B cell (primary cell): ENCODE measurements around the gene DDRGK1. TPM values are rescaled to one million over a fixed set of nuclear protein-coding genes. Genes with fewer than 3 reads are reported as not detected.

Experiments used
- ATAC-seq: fragments of 200-7000 bp; cut with Tn5 transposase; one replicate; pipeline ENCODE4 v1.10.0; 2021; ENCODE audit warnings: low read depth, mild to moderate bottlenecking, moderate number of reproducible peaks, moderate library complexity
- CTCF ChIA-PET: fragments of 350-600 bp; sonication (Branson Sonifier 250); formaldehyde crosslinking; loops from one replicate; lab custom pipeline; 2021; ENCODE audit warnings: antibody characterized with exemption, inconsistent platforms; lab: Charles Lee
- POLR2A ChIA-PET: fragments of 350-600 bp; sonication (Branson Sonifier 250); formaldehyde crosslinking; loops from one replicate; lab custom pipeline; 2021; ENCODE audit warnings: antibody characterized with exemption; lab: Charles Lee
- DNase-seq: peaks from one replicate; pipeline ENCODE4 v3.0.0; 2013
- H2AFZ ChIP-seq: 2 replicates; pipeline ENCODE4 v1.6.1; 2012; ENCODE audit warnings: mild to moderate bottlenecking, low read depth, low read length; ENCODE audit not compliant: insufficient read depth, poor library complexity, severe bottlenecking
- H3K27ac ChIP-seq, 2 donors: 1 replicate in 1 of 2; 2 replicates in 1 of 2; pipeline ENCODE4 v1.5.1; 2012 to 2013; ENCODE audit warnings: low read length in 2 of 2, mild to moderate bottlenecking in 2 of 2, moderate library complexity in 1 of 2
- H3K27me3 ChIP-seq, 4 experiments: fragments of 200-600 bp in 1 of 4; sonication (generic) in 1 of 4; replicated peaks in 1 of 4; 1 replicate in 2 of 4; 2 replicates in 2 of 4; pipeline versions ENCODE4 v1.6.1 to v1.7.0; 2013 to 2016; ENCODE audit warnings: low read length in 3 of 4, mild to moderate bottlenecking in 2 of 4, mixed read lengths in 1 of 4, moderate library complexity in 1 of 4; ENCODE audit not compliant: insufficient read depth in 4 of 4, control insufficient read depth in 3 of 4; ENCODE audit errors: control extremely low read depth in 1 of 4
- H3K36me3 ChIP-seq, 2 experiments: replicated peaks in 1 of 2; 1 replicate in 1 of 2; 2 replicates in 1 of 2; pipeline versions ENCODE4 v1.6.1 to v1.7.1; 2013; ENCODE audit warnings: low read length in 1 of 2; ENCODE audit not compliant: insufficient read depth in 2 of 2, control insufficient read depth in 1 of 2; ENCODE audit errors: control extremely low read depth in 1 of 2, extremely low read depth in 1 of 2
- H3K4me1 ChIP-seq, 2 donors: fragments of 200-600 bp in 1 of 2; sonication (generic) in 1 of 2; 1 replicate in 1 of 2; 2 replicates in 1 of 2; pipeline versions ENCODE4 v1.5.1 to v1.6.1; 2013 to 2017; ENCODE audit warnings: low read length in 2 of 2; ENCODE audit not compliant: control insufficient read depth in 2 of 2, insufficient read depth in 2 of 2
- H3K4me2 ChIP-seq: replicated peaks from 2 replicates; pipeline ENCODE3; 2012; ENCODE audit warnings: mild to moderate bottlenecking, low read depth, low read length; ENCODE audit not compliant: poor library complexity, severe bottlenecking
- H3K4me3 ChIP-seq, 5 experiments: fragments of 200-600 bp in 1 of 5; sonication (generic) in 1 of 5; 1 replicate in 3 of 5; 2 replicates in 2 of 5; pipeline versions ENCODE4 v1.5.1 to v1.7.0; 2011 to 2016; ENCODE audit warnings: low read length in 4 of 5, mild to moderate bottlenecking in 4 of 5, low read depth in 2 of 5, control low read depth in 1 of 5, moderate library complexity in 1 of 5; ENCODE audit not compliant: insufficient read depth in 1 of 5; ENCODE audit errors: control extremely low read depth in 1 of 5, extremely low read depth in 1 of 5
- H3K79me2 ChIP-seq: fragments of 200-600 bp; sonication (generic); one replicate; pipeline ENCODE4 v1.6.0; 2016; ENCODE audit warnings: low read length; ENCODE audit not compliant: control insufficient read depth, insufficient read depth
- H3K9ac ChIP-seq: fragments of 200-600 bp; sonication (generic); 2 replicates; pipeline ENCODE4 v1.6.1; 2017; ENCODE audit warnings: mild to moderate bottlenecking, low read length, moderate library complexity
- H3K9me3 ChIP-seq, 3 donors: one replicate each; pipeline versions ENCODE4 v1.6.1 to v1.7.1; 2013; ENCODE audit warnings: low read length in 2 of 3; ENCODE audit not compliant: control insufficient read depth in 2 of 3, insufficient read depth in 1 of 3; ENCODE audit errors: control extremely low read depth in 1 of 3
- H4K20me1 ChIP-seq: 2 replicates; pipeline ENCODE4 v1.6.0; 2012; ENCODE audit warnings: mild to moderate bottlenecking, low read length; ENCODE audit not compliant: insufficient read depth, control insufficient read depth, poor library complexity, severe bottlenecking
- H3K27ac Mint-ChIP-seq: one replicate; pipeline ENCODE4 v1.8.0; 2021; ENCODE audit warnings: mixed read lengths
- H3K27me3 Mint-ChIP-seq: one replicate; pipeline ENCODE4 v1.8.0; 2021; ENCODE audit warnings: mixed read lengths
- H3K4me1 Mint-ChIP-seq: one replicate; pipeline ENCODE4 v1.8.0; 2021; ENCODE audit warnings: mixed read lengths
- H3K4me3 Mint-ChIP-seq: one replicate; pipeline ENCODE4 v1.8.0; 2021; ENCODE audit warnings: mixed read lengths
- H3K9me3 Mint-ChIP-seq: one replicate; pipeline ENCODE4 v1.8.0; 2022; ENCODE audit warnings: mixed read lengths; ENCODE audit not compliant: insufficient read depth
- EZH2 ChIP-seq: IDR thresholded peaks from 2 replicates; pipeline ENCODE4 v1.6.1; 2012; ENCODE audit warnings: borderline replicate concordance, low read depth, mild to moderate bottlenecking, moderate library complexity, low read length; ENCODE audit not compliant: insufficient read depth, poor library complexity, severe bottlenecking
- WGBS: methylation state at CpG from one replicate; pipeline ENCODE4 v1.1.5; 2013; ENCODE audit warnings: missing lambda C conversion rate; ENCODE audit not compliant: insufficient coverage; 5-methylcytosine and 5-hydroxymethylcytosine counted together
- intact Hi-C: fragments of 100-400 bp; cut with micrococcal nuclease; formaldehyde crosslinking; loops from one replicate; pipeline ENCODE4 v1.10.0; 2022
- polyA plus RNA-seq: library from polyadenylated mRNA; depleted of rRNA; stranded (reverse); fragments of >200 nt; gene quantifications from 2 replicates; pipeline ENCODE4 v1.2.3, GENCODE V29; 2012
- total RNA-seq, 2 donors: library from RNA; stranded (reverse); fragments of 120-200 nt in 1 of 2; gene quantifications; 1 replicate in 1 of 2; 2 replicates in 1 of 2; pipeline versions ENCODE4 v1.2.3 to v1.2.4, GENCODE V29; 2013 to 2022
- TF ChIP-seq, protein P1 (sequence below): fragments of 200-600 bp; IDR thresholded peaks from one replicate; pipeline ENCODE4 v1.8.0; 2022; ENCODE audit warnings: antibody characterized with exemption, mild to moderate bottlenecking

The DDRGK1 gene
- total and polyA plus RNA-seq, 2 donors (not counting 1 experiment from before 2014, with no cell fraction given) = 35.6 to 51.9 TPM

GRCh38 chr20:3181270-3181669 lies 23.2 kb downstream of the DDRGK1 start:
- no peaks in the 10 kb centered on the region for H3K27me3 Mint-ChIP-seq
- H3K27ac ChIP-seq = no peak overlapping the region
- no peak for TF ChIP-seq EZH2
- TF ChIP-seq, protein P1, sequence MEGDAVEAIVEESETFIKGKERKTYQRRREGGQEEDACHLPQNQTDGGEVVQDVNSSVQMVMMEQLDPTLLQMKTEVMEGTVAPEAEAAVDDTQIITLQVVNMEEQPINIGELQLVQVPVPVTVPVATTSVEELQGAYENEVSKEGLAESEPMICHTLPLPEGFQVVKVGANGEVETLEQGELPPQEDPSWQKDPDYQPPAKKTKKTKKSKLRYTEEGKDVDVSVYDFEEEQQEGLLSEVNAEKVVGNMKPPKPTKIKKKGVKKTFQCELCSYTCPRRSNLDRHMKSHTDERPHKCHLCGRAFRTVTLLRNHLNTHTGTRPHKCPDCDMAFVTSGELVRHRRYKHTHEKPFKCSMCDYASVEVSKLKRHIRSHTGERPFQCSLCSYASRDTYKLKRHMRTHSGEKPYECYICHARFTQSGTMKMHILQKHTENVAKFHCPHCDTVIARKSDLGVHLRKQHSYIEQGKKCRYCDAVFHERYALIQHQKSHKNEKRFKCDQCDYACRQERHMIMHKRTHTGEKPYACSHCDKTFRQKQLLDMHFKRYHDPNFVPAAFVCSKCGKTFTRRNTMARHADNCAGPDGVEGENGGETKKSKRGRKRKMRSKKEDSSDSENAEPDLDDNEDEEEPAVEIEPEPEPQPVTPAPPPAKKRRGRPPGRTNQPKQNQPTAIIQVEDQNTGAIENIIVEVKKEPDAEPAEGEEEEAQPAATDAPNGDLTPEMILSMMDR = no peak
- H3K9me3 Mint-ChIP-seq = no peaks in the 10 kb centered on the region
- no peak overlapping the region for H2AFZ ChIP-seq
- DNase-seq (no peak), ATAC-seq (no peak)
- H4K20me1 ChIP-seq = no peaks in the 10 kb centered on the region
- H3K4me3 Mint-ChIP-seq = no peak overlapping the region
- CTCF ChIA-PET = no interaction called here
- H3K9ac ChIP-seq = no peak overlapping the region
- H3K79me2 ChIP-seq = no peaks in the 10 kb centered on the region
- intact Hi-C loops = no loop called here
- H3K27ac Mint-ChIP-seq = no peak overlapping the region
- H3K4me1 Mint-ChIP-seq = no peaks in the 10 kb centered on the region
- no peaks in the 10 kb centered on the region for H3K36me3 ChIP-seq
- no peaks in the 10 kb centered on the region for H3K27me3 ChIP-seq
- no peaks in the 10 kb centered on the region for H3K9me3 ChIP-seq
- H3K4me2 ChIP-seq = no peak overlapping the region
- WGBS = 100% methylated on average over 1 of the region's 5 CpGs
- POLR2A ChIA-PET = no interaction called here
- no peak overlapping the region for H3K4me3 ChIP-seq
- no peaks in the 10 kb centered on the region for H3K4me1 ChIP-seq

- Mint-ChIP-seq H3K27me3 (peaks cover 3% of the 10 kb centered on the region), H3K9me3 (no peaks in the 10 kb centered on the region), H3K4me1 (no peaks in the 10 kb centered on the region), H3K27ac (no peak overlapping the region), H3K4me3 (no peak overlapping the region)
- Histone ChIP-seq H3K4me3 (no peak overlapping the region), H3K9me3 (no peaks in the 10 kb centered on the region), H4K20me1 (no peaks in the 10 kb centered on the region), H3K79me2 (no peaks in the 10 kb centered on the region), H3K4me1 (no peaks in the 10 kb centered on the region), H3K9ac (no peak overlapping the region), H3K27me3 (peaks cover 0 to 3% (median under 1%) of the 10 kb centered on the region in 4 experiments), H3K4me2 (no peak overlapping the region), H2AFZ (no peak overlapping the region), H3K36me3 (no peaks in the 10 kb centered on the region), H3K27ac (no peak overlapping the region)
- ChIA-PET CTCF (no interaction called here), POLR2A (no interaction called here)
- intact Hi-C loops = no loop called here
- TF ChIP-seq, protein P1 = no peak
- no peak for TF ChIP-seq EZH2
- WGBS = 89% methylated on average over 1 of the region's 4 CpGs
- ATAC-seq = no peak
- DNase-seq = no peak
Measured at GRCh38 chr20:3180319-3180718, 24.2 kb downstream of the DDRGK1 start.
